SJSA1 (cell line): ENCODE data around the gene PODXL. TPM values are rescaled to one million over a fixed set of nuclear protein-coding genes. Genes with fewer than 3 reads are reported as not detected.

ENCODE experiments used
- DNase-seq, 2 experiments: peaks; one replicate each; pipeline ENCODE4 v3.0.0-alpha.2; 2015 to 2020; ENCODE audit warnings: low spot score in 2 of 2, low read depth in 1 of 2
- H3K27ac ChIP-seq: fragments of 250-450 bp; sonication (Bioruptor Pico); 2 replicates; pipeline ENCODE4 v1.5.1; 2020; ENCODE audit warnings: mild to moderate bottlenecking, moderate library complexity
- H3K27me3 ChIP-seq: fragments of 250-450 bp; sonication (Bioruptor Pico); replicated peaks from 2 replicates; pipeline ENCODE4 v1.5.1; 2020; ENCODE audit warnings: mild to moderate bottlenecking, moderate library complexity
- H3K36me3 ChIP-seq: fragments of 250-450 bp; sonication (Bioruptor Pico); 2 replicates; pipeline ENCODE4 v1.5.1; 2020; ENCODE audit warnings: mild to moderate bottlenecking
- H3K4me1 ChIP-seq: fragments of 250-450 bp; sonication (Bioruptor Pico); replicated peaks from 2 replicates; pipeline ENCODE4 v1.6.1; 2021; ENCODE audit warnings: mild to moderate bottlenecking
- H3K4me3 ChIP-seq: fragments of 250-450 bp; sonication (Bioruptor Pico); 2 replicates; pipeline ENCODE4 v1.5.1; 2020; ENCODE audit warnings: mild to moderate bottlenecking
- H3K9me3 ChIP-seq: fragments of 250-450 bp; sonication (Bioruptor Pico); replicated peaks from 2 replicates; pipeline ENCODE4 v1.5.1; 2020; ENCODE audit warnings: mild to moderate bottlenecking
- total RNA-seq: library from RNA; depleted of rRNA; stranded (reverse); fragments of >200 nt; shearing (Covaris generic); gene quantifications from 2 replicates; pipeline ENCODE4 v1.2.3, GENCODE V29; 2014

The PODXL gene
- total RNA-seq, 1 experiment from 2014 or later, result 5.1 TPM

DNA sequence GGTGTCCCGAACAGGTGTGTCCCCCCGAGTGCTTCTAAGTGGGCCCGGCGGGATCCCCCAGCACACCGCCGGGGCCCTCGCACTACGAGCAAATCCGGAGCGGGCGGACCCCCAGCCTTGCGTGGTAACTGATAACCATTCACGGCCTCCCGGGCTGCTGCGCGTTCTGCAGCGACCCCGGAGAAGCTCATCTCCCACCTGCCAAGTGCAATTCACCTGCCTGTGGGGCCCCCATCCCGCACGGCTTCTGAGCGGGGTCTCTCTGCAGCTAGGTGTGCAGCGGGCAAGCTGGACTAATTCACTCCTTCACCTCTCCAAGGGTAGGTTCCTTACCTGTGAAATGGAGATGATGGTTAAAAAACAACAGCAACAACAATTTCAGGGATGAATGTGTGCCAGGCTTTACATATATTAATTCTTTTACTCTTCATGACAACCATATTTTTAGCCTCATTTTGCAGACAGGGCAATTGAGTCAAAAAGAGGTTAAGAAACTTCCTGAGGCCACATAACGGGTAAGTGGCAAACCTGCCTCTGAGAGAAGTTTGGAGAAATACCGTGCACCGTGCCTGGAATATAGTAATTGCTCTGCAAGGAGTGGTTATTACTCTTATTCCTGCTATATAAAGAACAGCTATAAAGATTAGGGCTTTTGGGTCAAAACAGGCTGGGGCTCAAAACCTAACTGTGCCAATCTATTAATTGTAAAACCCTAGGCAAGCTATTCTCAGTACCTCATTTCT, 652 bp upstream of the PODXL start:
- Histone ChIP-seq H3K4me1 (peaks cover 23% of the 10 kb centered on the region), H3K36me3 (no peaks in the 10 kb centered on the region), H3K27ac (no peak overlapping the region), H3K4me3 (peak overlapping the region; percentile 64), H3K27me3 (peaks cover 19% of the 10 kb centered on the region; the same call in 1 of the 2 replicates), H3K9me3 (0 out of 2 replicates have a peak, but pooled peaks cover 2% of the 10 kb centered on the region)
- no peak for DNase-seq

DNA sequence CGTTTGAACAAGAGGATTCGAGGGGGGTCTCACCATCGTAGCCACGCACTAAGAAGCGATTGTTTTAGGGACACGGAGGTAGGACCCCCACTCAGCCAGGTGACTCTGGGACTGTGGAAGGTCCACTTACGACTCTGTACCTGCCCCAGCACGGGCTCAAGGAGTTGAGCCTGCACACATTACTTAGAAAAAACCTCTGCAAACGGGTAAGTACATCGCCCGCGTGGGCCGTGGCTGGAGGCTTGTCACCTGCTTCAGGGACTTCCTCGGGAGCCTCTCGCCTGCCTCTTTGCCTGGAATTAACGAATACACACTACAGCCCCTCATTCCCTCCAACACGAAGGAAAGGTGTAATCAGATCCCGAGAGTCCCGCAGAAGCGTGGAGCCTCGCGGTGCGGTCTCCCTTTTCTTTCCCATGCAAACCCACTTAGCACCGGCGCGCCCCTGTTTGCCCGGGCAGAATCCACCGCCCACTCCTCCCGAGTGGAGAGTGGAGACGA, 826 bp downstream of the PODXL start:
- Histone ChIP-seq H3K4me3 (peak overlapping the region; percentile 64), H3K4me1 (peaks cover 23% of the 10 kb centered on the region), H3K27ac (no peak overlapping the region), H3K27me3 (peaks cover 19% of the 10 kb centered on the region; the same call in 1 of the 2 replicates), H3K9me3 (0 out of 2 replicates have a peak, but pooled peaks cover 2% of the 10 kb centered on the region), H3K36me3 (no peaks in the 10 kb centered on the region)
- DNase-seq, result no peak

DNA sequence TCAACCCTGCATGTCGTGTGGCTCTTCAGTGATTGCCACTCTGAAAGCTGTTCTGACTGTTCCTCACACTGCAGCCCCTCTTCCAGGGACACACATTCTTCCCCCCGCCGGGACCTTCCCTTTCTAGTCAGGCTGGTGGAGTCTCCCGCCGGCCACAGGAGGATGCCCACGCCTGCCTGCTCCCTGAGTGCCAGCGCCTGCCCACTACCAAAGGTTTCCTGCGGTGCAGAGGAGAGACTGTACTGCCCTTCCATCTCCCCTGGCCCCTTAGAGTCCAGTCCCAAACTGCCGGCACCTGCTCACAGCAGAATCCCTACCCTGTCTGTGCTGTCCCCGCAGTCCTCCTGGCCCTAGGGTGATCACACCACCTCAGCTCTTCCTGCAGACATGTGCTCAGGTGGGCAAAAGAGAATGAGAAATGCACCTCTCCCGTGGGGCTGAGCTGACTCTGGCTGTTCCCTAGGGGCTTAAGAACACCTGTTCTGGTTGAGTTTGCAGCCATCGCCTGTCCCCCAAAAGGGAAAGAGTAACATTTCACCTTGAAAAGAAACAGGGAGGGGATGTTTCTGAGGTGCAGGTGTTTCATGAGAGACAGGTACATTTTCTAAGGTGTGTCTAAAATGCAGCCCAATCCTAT, 1.4 kb downstream of the PODXL start:
- no peak for DNase-seq
- Histone ChIP-seq H3K27ac (no peak overlapping the region), H3K27me3 (peaks cover 19% of the 10 kb centered on the region; the same call in 1 of the 2 replicates), H3K36me3 (no peaks in the 10 kb centered on the region), H3K4me1 (peaks cover 23% of the 10 kb centered on the region), H3K9me3 (0 out of 2 replicates have a peak, but pooled peaks cover 2% of the 10 kb centered on the region), H3K4me3 (no peak overlapping the region)

DNA sequence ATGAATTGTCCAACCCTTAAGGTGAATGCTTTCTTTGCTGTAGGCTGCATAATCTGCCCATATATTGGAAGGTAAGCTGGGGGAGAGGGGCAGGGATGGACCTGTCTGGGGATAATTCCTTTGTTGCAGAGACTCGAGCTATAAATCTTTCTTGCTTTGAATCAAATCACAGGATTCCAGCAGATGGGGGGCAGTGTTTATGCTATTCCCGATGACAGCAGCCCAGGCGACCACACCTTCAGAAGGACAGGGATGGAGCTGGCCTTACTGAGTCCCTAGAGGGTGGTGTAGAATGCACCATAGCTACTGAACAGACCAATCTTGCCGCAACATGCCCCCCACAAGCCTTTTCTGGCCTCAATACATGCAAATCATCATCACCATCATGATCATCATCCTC, 2.5 kb downstream of the PODXL start:
- Histone ChIP-seq H3K4me1 (peaks cover 23% of the 10 kb centered on the region), H3K27ac (no peak overlapping the region), H3K9me3 (0 out of 2 replicates have a peak, but pooled peaks cover 2% of the 10 kb centered on the region), H3K27me3 (peaks cover 19% of the 10 kb centered on the region; the same call in 1 of the 2 replicates), H3K4me3 (no peak overlapping the region), H3K36me3 (no peaks in the 10 kb centered on the region)
- no peak for DNase-seq

DNA sequence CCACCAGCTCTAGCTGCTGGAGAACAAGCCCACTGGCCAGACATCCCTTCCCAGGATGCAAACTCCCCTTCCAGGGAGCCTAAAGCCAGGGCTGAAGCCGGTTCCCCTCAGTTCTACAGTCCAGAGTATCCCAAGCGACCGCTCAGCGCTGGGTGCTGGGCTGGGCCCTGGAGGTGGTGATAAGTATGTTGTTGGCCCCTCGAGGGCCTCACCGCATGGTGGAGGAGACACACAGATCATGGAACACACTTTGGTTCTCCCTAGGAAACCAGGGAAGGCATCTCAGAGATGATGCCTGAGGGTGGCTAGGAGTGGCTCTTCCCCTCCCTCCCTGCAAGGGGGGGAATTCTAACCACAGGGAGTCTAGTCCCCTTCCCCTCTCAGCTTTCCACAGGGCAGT, 4.4 kb downstream of the PODXL start:
- Histone ChIP-seq H3K4me1 (peaks cover 14% of the 10 kb centered on the region), H3K36me3 (no peaks in the 10 kb centered on the region), H3K27me3 (peaks cover 9% of the 10 kb centered on the region; the same call in 1 of the 2 replicates), H3K4me3 (no peak overlapping the region), H3K27ac (no peak overlapping the region), H3K9me3 (0 out of 2 replicates have a peak, but pooled peaks cover 2% of the 10 kb centered on the region)
- DNase-seq, result no peak

DNA sequence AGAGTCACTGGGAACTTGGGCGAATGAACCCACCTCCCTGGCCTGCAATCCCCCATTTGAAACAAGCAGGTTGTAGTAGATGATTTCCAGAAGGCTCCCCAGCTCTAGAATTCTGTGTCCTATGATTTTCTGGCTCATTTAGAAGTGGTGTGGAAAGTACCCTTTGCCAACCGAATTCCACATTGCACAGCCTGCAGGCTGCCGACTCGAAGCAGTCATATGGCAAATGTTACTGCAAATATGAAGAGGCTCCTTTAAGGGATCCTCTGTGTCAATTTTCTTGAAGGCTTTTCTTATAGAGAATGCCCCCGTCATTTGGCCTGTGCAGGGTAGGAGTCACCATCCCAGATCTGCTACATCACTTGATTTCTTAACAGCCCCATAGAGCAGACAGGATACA, 5.6 kb downstream of the PODXL start:
- Histone ChIP-seq H3K27me3 (0 out of 2 replicates have a peak, but pooled peaks cover 2% of the 10 kb centered on the region), H3K9me3 (no peaks in the 10 kb centered on the region), H3K36me3 (no peaks in the 10 kb centered on the region), H3K4me1 (peaks cover 9% of the 10 kb centered on the region), H3K4me3 (no peak overlapping the region), H3K27ac (no peak overlapping the region)
- DNase-seq, result no peak

DNA sequence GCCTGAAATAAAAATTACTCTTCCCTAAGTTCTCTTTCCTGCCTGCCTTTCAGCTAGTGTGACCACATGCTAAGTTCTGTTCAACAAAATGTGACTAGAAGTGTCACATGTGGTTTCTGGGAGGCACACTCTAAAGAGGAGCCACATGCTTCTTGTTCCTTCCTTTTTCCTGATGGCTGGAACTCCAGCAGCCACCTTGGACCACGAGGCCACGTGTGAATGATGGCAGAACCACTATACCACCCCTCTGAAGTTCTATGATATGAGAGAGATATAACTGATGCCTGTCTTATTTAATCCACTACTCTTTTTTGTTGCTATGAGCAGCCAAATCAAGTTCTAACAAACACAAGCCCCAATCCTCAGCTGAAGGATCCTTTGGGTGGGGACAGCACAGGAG, 8.1 kb downstream of the PODXL start:
- Histone ChIP-seq H3K27ac (no peak overlapping the region), H3K4me1 (peaks cover 16% of the 10 kb centered on the region), H3K9me3 (no peaks in the 10 kb centered on the region), H3K27me3 (no peaks in the 10 kb centered on the region), H3K36me3 (no peaks in the 10 kb centered on the region), H3K4me3 (no peak overlapping the region)
- DNase-seq, result no peak

DNA sequence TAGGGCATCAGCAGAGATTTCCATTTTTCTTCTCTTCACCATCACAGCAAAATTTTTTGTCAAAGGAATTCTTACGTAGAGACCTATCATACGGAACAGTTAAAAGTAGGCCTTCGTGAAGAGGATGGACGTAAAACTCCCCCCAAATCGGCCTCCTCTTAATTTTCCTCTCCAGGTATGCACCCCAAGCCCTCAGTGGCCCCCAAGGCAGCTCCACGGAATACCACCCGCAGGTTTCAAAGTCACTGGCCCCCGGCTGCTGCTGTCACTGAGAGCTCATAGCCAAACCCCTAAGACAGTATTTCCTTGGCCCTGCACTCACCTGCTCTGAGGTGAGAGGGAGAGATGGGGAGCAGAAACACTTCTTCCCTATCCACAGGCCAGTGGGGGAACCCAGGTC, 8.8 kb downstream of the PODXL start:
- no peaks in the 10 kb centered on the region for H3K27me3 ChIP-seq
- no peaks in the 10 kb centered on the region for H3K9me3 ChIP-seq
- H3K36me3 ChIP-seq, result no peaks in the 10 kb centered on the region
- DNase-seq, result no peak
- peaks cover 16% of the 10 kb centered on the region for H3K4me1 ChIP-seq
- H3K27ac ChIP-seq, result no peak overlapping the region
- H3K4me3 ChIP-seq, result no peak overlapping the region

DNA sequence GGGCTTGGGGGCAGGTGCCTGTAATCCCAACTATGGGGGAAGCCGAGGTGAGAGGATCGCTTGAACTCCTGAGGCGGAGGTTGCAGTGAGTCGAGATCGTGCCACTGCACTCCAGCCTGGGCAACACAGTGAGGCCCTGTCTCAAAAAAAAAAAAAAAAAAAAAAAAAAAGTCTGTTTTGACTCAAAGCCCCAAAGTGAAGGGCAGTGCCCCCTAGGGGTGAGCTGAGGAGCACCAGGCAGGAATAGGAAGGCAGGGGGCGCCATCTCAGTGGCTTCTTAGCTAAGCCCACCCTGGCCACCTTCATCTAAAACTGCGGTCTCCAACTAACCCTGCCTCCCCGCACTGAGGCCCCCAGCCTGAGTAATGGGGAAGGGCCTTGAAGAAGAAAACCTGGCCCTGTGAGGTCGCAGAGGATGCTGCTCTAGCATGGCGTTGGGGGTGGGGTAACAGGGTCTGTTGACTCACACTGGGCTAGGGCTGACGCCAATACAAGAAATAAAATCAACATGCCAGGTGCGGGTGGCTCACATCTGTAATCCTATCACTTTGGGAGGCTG, 9.8 kb downstream of the PODXL start:
- peak in 1 of 2 experiments; percentile 64 for DNase-seq
- H3K27me3 ChIP-seq, result no peaks in the 10 kb centered on the region
- H3K4me3 ChIP-seq, result no peak overlapping the region
- no peak overlapping the region for H3K27ac ChIP-seq
- H3K4me1 ChIP-seq, result peaks cover 16% of the 10 kb centered on the region
- H3K9me3 ChIP-seq, result no peaks in the 10 kb centered on the region
- no peaks in the 10 kb centered on the region for H3K36me3 ChIP-seq

DNA sequence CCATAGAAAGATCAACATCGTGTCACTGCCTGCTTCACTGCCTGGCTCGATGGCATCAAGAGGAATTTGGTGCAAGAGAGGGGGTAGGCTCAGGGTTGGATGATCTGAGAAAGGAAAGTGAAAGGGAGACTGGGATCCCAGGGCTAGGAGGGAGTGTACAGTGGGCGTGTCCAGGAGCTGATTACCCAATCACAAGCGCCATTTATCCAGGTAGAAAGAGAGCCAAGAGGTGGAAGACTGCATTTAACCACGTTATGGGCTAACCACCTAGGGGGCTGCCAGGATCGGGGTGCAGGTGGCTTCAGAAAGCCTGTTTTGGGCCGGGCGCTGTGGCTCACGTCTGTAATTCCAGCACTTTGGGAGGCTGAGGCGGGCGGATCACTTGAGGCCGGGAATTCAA, 10.3 kb downstream of the PODXL start:
- Histone ChIP-seq H3K4me1 (peaks cover 16% of the 10 kb centered on the region), H3K4me3 (no peak overlapping the region), H3K9me3 (no peaks in the 10 kb centered on the region), H3K27ac (no peak overlapping the region), H3K27me3 (no peaks in the 10 kb centered on the region), H3K36me3 (no peaks in the 10 kb centered on the region)
- no peak for DNase-seq

DNA sequence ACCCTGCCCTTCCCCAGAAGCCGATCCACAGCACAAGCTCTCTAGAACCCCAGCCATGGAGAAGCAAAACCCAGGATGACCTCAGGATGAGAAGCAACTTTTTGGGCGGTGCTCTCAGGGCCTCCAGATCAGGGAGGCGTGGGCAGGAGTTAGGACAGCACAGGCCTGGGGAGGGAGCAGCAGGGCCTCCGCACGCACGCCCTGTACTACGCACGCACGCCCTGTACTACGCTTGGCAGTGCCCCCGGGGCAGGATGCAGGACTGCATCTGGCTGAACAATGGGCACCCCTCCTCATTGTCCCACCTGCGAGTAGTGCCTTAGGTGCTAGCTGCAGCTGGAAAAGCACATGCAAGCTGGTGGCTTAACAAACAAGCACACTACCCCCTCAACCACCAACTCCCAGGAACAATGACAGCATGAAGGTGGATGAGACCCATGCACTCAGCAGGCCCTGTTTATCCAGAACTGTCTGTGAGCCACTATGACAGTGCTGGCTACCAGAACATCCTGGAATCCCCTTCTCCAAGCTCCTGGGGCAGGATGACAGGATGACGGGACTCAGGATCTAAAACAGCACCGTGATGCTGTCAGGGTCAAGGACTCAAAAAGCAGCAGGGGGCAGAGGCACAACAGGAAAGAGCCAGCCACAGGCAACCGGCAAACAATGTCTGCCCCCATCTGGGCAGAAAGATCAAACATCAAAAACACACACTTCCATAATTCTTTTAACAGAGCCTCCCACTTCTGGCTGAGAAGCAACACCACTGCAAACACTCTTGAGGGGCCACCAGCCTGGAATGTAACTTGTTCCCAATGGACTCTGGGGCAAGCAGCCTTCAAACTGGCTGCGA, 11.8 kb downstream of the PODXL start:
- Histone ChIP-seq H3K27me3 (no peaks in the 10 kb centered on the region), H3K4me3 (no peak overlapping the region), H3K9me3 (no peaks in the 10 kb centered on the region), H3K36me3 (no peaks in the 10 kb centered on the region), H3K27ac (no peak overlapping the region), H3K4me1 (peaks cover 24% of the 10 kb centered on the region)
- DNase-seq, result peak; percentile 37 to 67

DNA sequence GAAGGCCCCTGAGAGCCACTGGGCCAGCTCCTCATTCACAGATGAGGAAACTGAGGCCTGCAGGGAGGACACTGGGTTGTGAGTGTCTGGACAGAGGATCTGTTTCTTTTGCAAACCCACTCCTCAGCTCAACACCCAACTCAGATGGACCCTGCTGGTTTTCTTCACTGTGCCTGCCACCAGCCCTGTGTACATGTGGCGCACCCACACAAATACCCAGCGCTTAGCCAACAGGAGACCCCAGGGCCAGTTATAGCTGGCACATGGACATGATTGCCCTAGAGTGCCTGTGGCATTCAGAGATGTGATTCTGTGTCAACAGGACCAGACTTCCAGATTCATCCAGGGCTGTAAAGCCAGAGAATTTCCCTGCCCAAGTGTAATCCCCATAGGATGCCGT, 12.4 kb downstream of the PODXL start:
- Histone ChIP-seq H3K27ac (no peak overlapping the region), H3K9me3 (no peaks in the 10 kb centered on the region), H3K27me3 (no peaks in the 10 kb centered on the region), H3K4me1 (peaks cover 31% of the 10 kb centered on the region), H3K36me3 (no peaks in the 10 kb centered on the region), H3K4me3 (no peak overlapping the region)
- DNase-seq, result no peak

DNA sequence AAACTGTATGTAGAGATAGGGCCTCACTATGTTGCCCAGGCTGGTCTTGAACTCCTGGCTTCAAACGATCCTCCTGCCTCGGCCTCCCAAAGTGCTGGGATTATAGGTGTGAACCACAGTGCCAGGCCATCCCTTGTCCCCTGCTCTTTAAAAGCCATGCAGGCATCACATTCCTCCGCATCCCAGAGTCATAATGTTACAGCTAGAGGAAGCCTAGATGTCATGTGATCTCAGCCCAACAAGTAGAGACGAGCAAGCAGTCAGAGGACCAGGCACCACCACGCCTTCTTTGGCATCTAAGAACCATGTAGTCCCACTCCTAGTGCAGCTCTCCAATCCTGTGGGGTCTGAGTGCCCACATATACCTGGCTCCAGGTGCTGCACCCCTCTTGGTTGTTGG, 13.1 kb downstream of the PODXL start:
- H3K27me3 ChIP-seq, result no peaks in the 10 kb centered on the region
- H3K4me1 ChIP-seq, result peaks cover 38% of the 10 kb centered on the region
- no peak overlapping the region for H3K27ac ChIP-seq
- no peaks in the 10 kb centered on the region for H3K9me3 ChIP-seq
- H3K36me3 ChIP-seq, result no peaks in the 10 kb centered on the region
- H3K4me3 ChIP-seq, result no peak overlapping the region
- DNase-seq, result no peak
